HEK293 (cell line): ENCODE results near the gene PRKCE.

Experiments
- CTCF ChIP-seq: fragments of 450-650 bp; formaldehyde crosslinking; IDR thresholded peaks from 2 replicates; pipeline ENCODE4 v1.5.1; 2016; ENCODE audit warnings: missing biosample characterization, missing genetic modification characterization
- HOXC10 ChIP-seq: sonication (generic); formaldehyde crosslinking; IDR thresholded peaks from 2 replicates; pipeline ENCODE4 v1.8.1; 2023; ENCODE audit warnings: mild to moderate bottlenecking, missing genetic modification reagents
- MEIS1 ChIP-seq: sonication (generic); formaldehyde crosslinking; IDR thresholded peaks from 2 replicates; pipeline ENCODE4 v1.8.1; 2022; ENCODE audit warnings: missing genetic modification reagents, mild to moderate bottlenecking, borderline replicate concordance
- PRDM10 ChIP-seq: fragments of 450-650 bp; formaldehyde crosslinking; IDR thresholded peaks from 2 replicates; pipeline ENCODE4 v1.5.1; 2016; ENCODE audit warnings: missing biosample characterization, missing genetic modification characterization
- ZNF19 ChIP-seq: fragments of 450-650 bp; formaldehyde crosslinking; IDR thresholded peaks from 2 replicates; pipeline ENCODE4; 2016; ENCODE audit warnings: missing biosample characterization, missing genetic modification characterization, low read depth
- ZNF426 ChIP-seq: fragments of 450-650 bp; formaldehyde crosslinking; IDR thresholded peaks from 2 replicates; pipeline ENCODE4 v1.5.1; 2017; ENCODE audit warnings: missing biosample characterization, missing genetic modification characterization, mild to moderate bottlenecking, inconsistent platforms, moderate library complexity
- ZNF521 ChIP-seq: fragments of 450-650 bp; formaldehyde crosslinking; IDR thresholded peaks from 2 replicates; pipeline ENCODE4 v1.5.1; 2017; ENCODE audit warnings: missing biosample characterization, mild to moderate bottlenecking, missing genetic modification characterization
- ZNF626 ChIP-seq: fragments of 450-650 bp; sonication (Bioruptor Pico); formaldehyde crosslinking; IDR thresholded peaks from 2 replicates; pipeline ENCODE4 v1.5.1; 2018; ENCODE audit warnings: missing biosample characterization, missing genetic modification characterization, inconsistent platforms
- ZNF629 ChIP-seq: fragments of 450-650 bp; formaldehyde crosslinking; IDR thresholded peaks from 2 replicates; pipeline ENCODE4 v1.5.1; 2017; ENCODE audit warnings: missing biosample characterization, missing genetic modification characterization
- ZNF664 ChIP-seq: fragments of 450-650 bp; formaldehyde crosslinking; IDR thresholded peaks from 2 replicates; pipeline ENCODE4 v1.5.1; 2016; ENCODE audit warnings: missing biosample characterization, missing genetic modification characterization
- ZNF707 ChIP-seq: fragments of 450-650 bp; formaldehyde crosslinking; IDR thresholded peaks from 2 replicates; pipeline ENCODE4 v1.5.1; 2016; ENCODE audit warnings: missing biosample characterization, missing genetic modification characterization
- TF ChIP-seq, protein P1 (sequence below): sonication (generic); formaldehyde crosslinking; IDR thresholded peaks from 2 replicates; pipeline ENCODE4 v1.8.1; 2022; ENCODE audit warnings: mild to moderate bottlenecking, moderate library complexity, missing genetic modification reagents

GRCh38 chr2:46148369-46148736 lies 496.9 kb downstream of the PRKCE start:
- TF ChIP-seq ZNF19 (tag by site-specific recombination) (no peak), PRDM10 (tag by site-specific recombination) (no peak), ZNF521 (tag by site-specific recombination) (no peak), MEIS1 (CRISPR knock-in tag) (no peak), ZNF426 (no peak), HOXC10 (CRISPR knock-in tag) (no peak), ZNF707 (tag by site-specific recombination) (no peak), CTCF (tag by site-specific recombination) (no peak), ZNF626 (tag by site-specific recombination) (no peak), ZNF629 (tag by site-specific recombination) (no peak), ZNF664 (no peak)
- TF ChIP-seq, protein P1, sequence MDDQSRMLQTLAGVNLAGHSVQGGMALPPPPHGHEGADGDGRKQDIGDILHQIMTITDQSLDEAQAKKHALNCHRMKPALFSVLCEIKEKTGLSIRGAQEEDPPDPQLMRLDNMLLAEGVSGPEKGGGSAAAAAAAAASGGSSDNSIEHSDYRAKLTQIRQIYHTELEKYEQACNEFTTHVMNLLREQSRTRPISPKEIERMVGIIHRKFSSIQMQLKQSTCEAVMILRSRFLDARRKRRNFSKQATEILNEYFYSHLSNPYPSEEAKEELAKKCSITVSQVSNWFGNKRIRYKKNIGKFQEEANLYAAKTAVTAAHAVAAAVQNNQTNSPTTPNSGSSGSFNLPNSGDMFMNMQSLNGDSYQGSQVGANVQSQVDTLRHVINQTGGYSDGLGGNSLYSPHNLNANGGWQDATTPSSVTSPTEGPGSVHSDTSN (CRISPR knock-in tag): no peak
